ENCODE data around the gene FNIP2.

Gene FNIP2

GRCh38 chr4:158817562-158818296, 48.9 kb downstream of the FNIP2 start:
- DNase-seq (ENCODE audit: extremely low spot score): peak; percentile 21
- ChIA-PET POLR2A (no interaction called here), CTCF (no interaction called here)
- no peak for TF ChIP-seq CTCF (IDR thresholded peaks at IDR 0.05; ENCODE audit: control extremely low read depth, extremely low read depth, low read depth, missing control alignments)

DNA sequence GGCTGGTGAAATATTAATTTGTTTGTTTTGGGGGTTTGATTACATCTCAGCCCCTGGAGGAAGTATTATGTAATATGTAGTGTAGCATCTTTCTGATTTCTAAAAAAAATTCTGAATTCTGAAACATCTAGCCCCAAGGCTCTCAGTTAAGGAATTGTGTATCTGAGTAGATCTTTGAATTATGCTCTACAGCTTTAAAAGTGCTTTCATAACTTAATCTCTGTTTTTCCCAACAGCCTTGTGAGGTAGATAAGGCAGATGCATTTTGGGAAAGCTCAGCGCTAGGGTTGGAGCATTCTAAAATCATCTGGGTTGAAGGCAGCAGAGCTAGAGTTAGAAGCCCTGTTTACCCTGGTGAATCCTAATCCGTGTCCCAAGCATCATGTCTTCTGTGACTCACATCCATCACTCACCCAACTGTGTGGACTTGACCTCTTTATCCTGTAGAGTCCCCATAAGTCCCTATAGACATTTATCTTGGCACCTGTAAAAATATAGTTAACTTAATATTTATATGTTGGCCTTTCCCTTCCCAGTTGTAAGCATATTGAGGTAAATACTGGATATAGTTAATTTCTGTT, 49.8 kb downstream of the FNIP2 start:
- ChIA-PET POLR2A (no interaction called here), CTCF (interaction anchor here (1.3 kb wide), 1 partner anchor 94 kb away, joined by 3 read pairs; no protein-coding TSS in a partner anchor)
- no peak for DNase-seq (ENCODE audit: extremely low spot score)
- no peak for TF ChIP-seq CTCF (IDR thresholded peaks at IDR 0.05; ENCODE audit: control extremely low read depth, extremely low read depth, low read depth, missing control alignments)

GRCh38 chr4:158819942-158820786, 51.3 kb downstream of the FNIP2 start:
- TF ChIP-seq CTCF (IDR thresholded peaks at IDR 0.05; ENCODE audit: control extremely low read depth, extremely low read depth, low read depth, missing control alignments): no peak
- no peak for DNase-seq (ENCODE audit: extremely low spot score)
- ChIA-PET CTCF (interaction anchor here (1.3 kb wide), 1 partner anchor 96 kb away, joined by 3 read pairs; no protein-coding TSS in a partner anchor), POLR2A (no interaction called here)

DNA sequence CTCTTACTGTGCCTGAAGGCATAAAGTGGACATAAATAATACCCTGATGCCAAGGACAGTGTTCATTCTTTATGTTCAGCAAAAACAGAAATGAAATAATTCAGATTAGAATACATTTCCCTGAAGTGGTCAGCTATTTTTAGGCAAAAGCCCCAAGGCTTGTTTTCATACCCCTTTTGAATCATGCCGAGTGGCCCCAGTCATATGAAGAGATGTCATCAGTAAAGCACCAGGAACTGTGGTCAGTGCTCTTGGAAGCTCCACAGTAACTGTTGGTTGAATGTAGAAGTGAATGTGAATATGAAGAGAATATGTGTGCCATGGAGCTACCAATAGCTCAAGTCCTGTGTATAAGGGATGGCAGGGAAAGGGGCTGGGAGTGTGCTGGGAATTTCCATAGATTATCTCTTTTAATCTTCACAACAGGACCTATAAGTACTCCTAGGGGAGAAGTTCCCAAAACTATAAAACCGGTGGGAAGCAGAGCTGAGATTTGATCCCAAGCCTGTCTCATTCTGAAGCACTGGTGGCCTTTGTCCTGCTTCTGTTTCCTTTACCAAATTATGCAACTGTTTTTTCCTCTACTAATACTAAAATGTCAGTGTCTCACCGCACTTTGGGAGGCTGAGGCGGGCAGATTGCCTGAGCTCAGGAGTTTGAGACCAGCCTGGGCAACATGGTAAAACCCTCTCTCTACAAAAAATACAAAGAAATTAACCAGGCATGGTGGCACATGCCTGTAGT, 52.6 kb downstream of the FNIP2 start:
- TF ChIP-seq CTCF (IDR thresholded peaks at IDR 0.05; ENCODE audit: control extremely low read depth, extremely low read depth, low read depth, missing control alignments): no peak
- ChIA-PET CTCF (interaction anchor here (0.8 to 1.6 kb wide), 2 partner anchors 30 to 37 kb away, joined by 3 to 4 read pairs; no protein-coding TSS in a partner anchor), POLR2A (no interaction called here)
- no peak for DNase-seq (ENCODE audit: extremely low spot score)

DNA sequence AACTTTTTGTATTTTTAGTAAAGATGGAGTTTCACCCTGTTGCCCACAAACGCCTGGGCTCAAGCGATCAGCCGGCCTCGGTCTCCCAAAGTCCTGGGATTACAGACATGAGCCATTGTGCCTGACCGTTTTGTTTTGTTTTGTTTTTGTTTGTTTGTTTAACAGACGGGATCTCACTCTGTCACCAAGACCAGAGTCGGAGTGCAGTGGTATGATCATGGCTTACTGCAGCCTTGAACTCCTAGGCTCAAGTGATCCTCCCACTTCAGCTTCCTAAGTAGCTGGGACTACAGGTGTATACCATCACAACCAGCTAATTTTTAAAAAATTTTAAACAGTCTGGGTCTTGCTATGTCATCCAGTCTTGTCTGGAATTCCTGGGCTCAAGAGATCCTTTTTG, 53.5 kb downstream of the FNIP2 start:
- DNase-seq (ENCODE audit: extremely low spot score): no peak
- CTCF ChIA-PET: interaction anchor here (0.9 to 2.0 kb wide), 3 partner anchors 12 to 35 kb away, joined by 4 to 5 read pairs (median 5); no protein-coding TSS in a partner anchor
- POLR2A ChIA-PET: no interaction called here
- TF ChIP-seq CTCF (IDR thresholded peaks at IDR 0.05; ENCODE audit: control extremely low read depth, extremely low read depth, low read depth, missing control alignments): no peak

DNA sequence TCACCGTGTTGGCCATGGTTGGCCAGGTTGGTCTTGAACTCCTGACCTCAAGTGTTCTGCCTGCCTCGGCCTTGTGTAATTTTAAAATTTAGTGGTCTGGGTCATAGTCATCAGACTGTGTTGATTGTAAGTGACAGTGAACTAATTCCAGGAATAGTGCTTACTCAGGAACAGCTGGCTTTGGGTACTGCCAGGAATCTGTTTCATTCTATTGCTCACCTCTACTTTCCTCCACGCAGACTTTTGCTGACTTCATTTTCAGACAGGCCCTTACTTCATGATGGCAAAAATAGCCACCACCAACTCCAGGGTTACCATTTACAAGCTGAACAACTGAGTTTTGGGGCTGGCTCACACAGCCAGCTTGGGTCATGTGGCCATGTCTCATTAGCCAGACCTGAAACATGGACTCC, 54.6 kb downstream of the FNIP2 start:
- DNase-seq (ENCODE audit: extremely low spot score): no peak
- POLR2A ChIA-PET: no interaction called here
- TF ChIP-seq CTCF (IDR thresholded peaks at IDR 0.05; ENCODE audit: control extremely low read depth, extremely low read depth, low read depth, missing control alignments): no peak
- CTCF ChIA-PET: interaction anchor here (0.9 to 2.0 kb wide), 2 partner anchors 13 to 34 kb away, joined by 5 read pairs; no protein-coding TSS in a partner anchor
